Measurements from ENCODE around the gene TPST2.

The TPST2 gene

DNA sequence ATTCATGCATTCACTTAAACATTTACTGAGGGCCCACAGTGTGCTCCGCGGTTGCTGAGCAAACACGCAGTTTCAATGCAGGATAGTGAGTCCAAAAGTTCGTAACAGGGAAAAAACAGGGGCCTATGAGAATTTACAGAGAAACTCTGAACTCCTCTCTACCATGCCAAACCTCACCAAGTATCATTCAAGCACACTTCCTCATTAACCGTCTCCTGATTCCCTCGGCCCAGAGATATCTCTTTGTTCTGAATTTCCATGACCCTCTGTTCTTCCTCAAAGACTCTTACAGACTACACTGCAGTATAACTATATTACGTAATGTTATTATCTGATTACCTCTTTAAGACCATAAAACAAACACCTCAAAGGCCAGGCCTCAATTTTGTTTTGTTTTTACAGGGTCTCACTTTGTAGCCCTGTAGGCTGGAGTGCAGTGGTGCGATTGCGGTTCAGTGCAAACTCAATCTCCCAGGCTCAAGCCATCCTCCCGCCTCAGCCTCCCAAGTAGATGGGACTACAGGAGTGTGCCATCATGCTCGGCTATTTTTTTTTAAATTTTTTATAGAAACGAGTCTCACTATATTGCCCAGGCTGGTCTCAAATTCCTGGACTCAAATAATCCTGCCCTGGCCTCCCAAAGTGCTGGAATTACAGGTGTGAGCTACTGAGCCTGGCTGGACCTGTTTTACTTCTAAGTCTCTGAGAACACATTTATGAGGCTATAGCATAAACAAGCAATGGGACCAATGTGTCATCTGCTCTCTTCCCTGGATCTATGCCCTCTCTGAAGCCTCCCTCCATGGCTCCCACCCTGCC is 109.9 kb downstream of the TPST2 start:
- DNase-seq (ENCODE audit: extremely low read depth in 1 of 2, low read depth in 1 of 2): no peak

DNA sequence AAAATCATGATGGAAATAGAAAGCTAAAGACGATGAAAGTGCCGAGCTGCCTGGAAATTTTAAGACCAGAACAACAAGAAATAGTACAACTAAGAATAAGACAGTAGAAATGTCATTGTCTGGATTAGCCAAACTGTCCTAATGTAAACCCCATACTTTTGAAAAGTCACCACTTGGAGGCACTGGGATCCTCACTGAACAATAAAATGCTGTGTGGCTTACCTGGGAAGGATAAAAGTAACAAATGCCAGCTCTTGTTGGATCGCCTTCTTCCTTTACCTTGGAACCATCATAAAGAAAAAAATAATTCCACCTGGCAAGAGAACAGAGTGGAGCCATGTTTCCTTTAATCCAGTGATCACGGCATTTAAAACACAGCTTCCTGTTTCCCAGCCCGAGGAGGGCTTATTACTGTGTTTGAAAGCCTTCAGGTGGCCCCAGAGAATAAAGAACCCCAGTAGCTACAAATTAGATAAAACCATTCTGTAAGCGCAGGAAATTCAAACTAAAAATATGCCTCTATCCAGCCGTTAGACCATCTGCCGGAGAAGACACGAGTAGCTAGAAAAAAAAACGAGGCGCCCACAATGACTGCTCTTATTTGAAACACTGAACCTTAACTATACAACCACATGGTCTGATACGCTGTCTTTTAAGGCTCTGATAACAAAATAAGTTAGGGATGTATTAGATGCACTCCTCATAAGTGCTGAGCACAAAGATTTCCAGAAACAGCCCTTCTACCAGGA is 110.7 kb downstream of the TPST2 start:
- DNase-seq (ENCODE audit: extremely low read depth in 1 of 2, low read depth in 1 of 2): no peak

DNA sequence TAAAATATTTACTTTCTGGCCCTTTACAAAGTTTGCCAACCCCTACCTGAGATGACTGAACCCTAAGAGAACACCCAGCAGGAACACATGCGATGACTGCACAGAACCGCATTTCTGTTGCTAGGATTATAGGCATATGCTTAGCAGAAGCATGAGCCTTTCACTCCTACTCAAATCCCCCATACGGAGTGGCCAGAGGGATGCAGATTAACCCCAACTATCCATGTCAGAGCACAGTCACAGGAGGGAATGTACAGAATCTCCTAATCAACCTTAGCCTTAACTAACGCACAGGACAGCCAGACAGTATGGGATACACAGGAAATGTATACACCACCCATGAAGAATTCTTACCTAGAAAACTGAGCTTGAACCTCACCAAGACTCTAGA is 112.6 kb downstream of the TPST2 start:
- no peak for DNase-seq (ENCODE audit: extremely low read depth in 1 of 2, low read depth in 1 of 2)

DNA sequence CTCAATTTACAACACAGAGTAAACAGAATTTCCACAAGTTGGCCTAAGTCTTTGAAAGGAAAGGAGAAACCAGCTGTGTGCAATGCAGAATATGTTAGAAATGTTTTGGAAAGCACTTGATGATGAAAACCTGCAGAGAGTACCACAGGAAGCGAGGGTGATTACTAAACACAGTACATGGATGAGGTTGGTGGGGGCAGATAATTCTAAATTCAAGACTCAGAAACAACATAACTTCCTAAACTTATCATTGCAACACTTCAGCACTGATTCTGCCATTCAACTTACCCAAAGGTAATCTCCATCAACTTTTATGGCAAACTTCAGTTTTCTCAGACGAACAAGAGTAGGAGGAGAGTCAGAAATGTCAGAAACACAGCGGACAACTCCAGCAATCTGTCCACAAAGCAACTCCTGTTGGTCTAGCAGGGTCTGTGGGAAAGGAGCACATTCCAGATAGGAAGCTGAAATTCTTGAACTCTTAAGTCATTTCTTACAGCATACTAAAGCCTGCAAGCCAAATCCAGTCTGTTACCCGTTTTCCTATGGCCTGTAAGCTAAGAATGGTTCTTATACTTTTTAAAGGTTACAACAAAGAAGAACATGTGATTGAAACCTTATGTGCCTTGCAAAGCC is 113.1 kb downstream of the TPST2 start:
- no peak for DNase-seq (ENCODE audit: extremely low read depth in 1 of 2, low read depth in 1 of 2)

DNA sequence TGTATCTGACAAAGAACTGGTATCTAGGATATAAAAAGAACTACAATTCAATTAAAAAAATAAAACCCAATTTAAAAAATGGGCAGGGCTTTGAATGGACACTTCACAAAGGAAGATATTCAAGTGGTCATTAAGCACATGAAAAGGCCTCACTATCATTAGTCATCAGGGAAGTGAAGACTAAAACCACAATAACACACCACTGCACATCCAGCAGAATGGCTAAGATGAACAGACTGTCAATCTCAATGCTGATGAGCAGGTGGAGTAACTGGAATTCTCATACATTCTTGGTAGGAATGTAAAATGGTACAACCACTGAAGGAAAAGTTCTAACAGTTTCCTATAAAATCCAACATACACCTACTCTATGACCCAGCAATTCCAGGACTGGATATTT is 115.2 kb downstream of the TPST2 start:
- DNase-seq (ENCODE audit: extremely low read depth in 1 of 2, low read depth in 1 of 2): no peak

Measured in activated CD8-positive, alpha-beta memory T cell treated with anti-CD3 and anti-CD28 coated beads for 1 hour (primary cell).